PFSK-1 (cell line): ENCODE data around the gene PML.

ENCODE experiments used
- FOXP2 ChIP-seq: optimal IDR thresholded peaks from 2 replicates; pipeline ENCODE3; 2011; ENCODE audit warnings: borderline replicate concordance, control low read depth, inconsistent platforms; ENCODE audit not compliant: insufficient read depth; ENCODE audit errors: extremely low read length, extremely low read depth
- POLR2AphosphoS5 ChIP-seq: IDR thresholded peaks from 2 replicates; pipeline ENCODE4 v1.6.1; 2012; ENCODE audit warnings: low read depth, mild to moderate bottlenecking, control low read depth, low read length, moderate library complexity
- SIN3A ChIP-seq: IDR thresholded peaks from 2 replicates; pipeline ENCODE4 v1.6.1; 2012; ENCODE audit warnings: mild to moderate bottlenecking, low read length, moderate library complexity, borderline replicate concordance; ENCODE audit not compliant: insufficient read depth
- TAF1 ChIP-seq: IDR thresholded peaks from 2 replicates; pipeline ENCODE4 v1.6.1; 2012; ENCODE audit warnings: low read length, control low read depth, borderline replicate concordance; ENCODE audit not compliant: insufficient read depth
- TF ChIP-seq, protein P1 (sequence below), 2 experiments: IDR thresholded peaks; 2 replicates each; pipeline versions ENCODE4 v1.6.1 to v1.8.0; 2011 to 2012; ENCODE audit warnings: low read depth in 2 of 2, low read length in 2 of 2, control low read depth in 1 of 2, inconsistent platforms in 1 of 2, mild to moderate bottlenecking in 1 of 2, moderate library complexity in 1 of 2; ENCODE audit not compliant: insufficient read depth in 1 of 2

The PML gene

DNA sequence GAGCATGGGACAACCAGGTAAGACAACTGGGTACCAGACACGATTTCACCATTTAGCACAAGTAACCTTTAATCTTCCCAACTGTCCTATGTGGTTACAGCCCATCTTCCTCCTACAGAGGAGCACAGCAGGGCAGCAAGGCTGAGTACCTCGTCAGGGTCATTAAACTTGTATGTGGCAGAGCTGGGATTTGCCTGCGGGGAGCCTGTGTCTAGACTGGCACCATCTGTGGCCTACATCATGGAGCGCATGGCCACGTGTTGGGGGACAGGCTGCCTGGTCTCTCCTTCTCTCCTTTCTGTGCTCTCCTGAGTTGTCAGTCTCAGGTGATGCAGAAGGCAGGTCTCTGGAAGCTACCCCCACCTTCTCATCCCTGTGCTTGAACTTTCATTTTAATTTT lies 55.6 kb downstream of the PML start:
- no peak for TF ChIP-seq TAF1
- TF ChIP-seq, protein P1, sequence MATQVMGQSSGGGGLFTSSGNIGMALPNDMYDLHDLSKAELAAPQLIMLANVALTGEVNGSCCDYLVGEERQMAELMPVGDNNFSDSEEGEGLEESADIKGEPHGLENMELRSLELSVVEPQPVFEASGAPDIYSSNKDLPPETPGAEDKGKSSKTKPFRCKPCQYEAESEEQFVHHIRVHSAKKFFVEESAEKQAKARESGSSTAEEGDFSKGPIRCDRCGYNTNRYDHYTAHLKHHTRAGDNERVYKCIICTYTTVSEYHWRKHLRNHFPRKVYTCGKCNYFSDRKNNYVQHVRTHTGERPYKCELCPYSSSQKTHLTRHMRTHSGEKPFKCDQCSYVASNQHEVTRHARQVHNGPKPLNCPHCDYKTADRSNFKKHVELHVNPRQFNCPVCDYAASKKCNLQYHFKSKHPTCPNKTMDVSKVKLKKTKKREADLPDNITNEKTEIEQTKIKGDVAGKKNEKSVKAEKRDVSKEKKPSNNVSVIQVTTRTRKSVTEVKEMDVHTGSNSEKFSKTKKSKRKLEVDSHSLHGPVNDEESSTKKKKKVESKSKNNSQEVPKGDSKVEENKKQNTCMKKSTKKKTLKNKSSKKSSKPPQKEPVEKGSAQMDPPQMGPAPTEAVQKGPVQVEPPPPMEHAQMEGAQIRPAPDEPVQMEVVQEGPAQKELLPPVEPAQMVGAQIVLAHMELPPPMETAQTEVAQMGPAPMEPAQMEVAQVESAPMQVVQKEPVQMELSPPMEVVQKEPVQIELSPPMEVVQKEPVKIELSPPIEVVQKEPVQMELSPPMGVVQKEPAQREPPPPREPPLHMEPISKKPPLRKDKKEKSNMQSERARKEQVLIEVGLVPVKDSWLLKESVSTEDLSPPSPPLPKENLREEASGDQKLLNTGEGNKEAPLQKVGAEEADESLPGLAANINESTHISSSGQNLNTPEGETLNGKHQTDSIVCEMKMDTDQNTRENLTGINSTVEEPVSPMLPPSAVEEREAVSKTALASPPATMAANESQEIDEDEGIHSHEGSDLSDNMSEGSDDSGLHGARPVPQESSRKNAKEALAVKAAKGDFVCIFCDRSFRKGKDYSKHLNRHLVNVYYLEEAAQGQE (IDR thresholded peaks at IDR 0.05; ENCODE audit: insufficient read depth in 1 of 2, low read depth in 2 of 2, low read length in 2 of 2): no peak
- no peak for TF ChIP-seq FOXP2
- TF ChIP-seq SIN3A: no peak
- no peak for TF ChIP-seq POLR2AphosphoS5

DNA sequence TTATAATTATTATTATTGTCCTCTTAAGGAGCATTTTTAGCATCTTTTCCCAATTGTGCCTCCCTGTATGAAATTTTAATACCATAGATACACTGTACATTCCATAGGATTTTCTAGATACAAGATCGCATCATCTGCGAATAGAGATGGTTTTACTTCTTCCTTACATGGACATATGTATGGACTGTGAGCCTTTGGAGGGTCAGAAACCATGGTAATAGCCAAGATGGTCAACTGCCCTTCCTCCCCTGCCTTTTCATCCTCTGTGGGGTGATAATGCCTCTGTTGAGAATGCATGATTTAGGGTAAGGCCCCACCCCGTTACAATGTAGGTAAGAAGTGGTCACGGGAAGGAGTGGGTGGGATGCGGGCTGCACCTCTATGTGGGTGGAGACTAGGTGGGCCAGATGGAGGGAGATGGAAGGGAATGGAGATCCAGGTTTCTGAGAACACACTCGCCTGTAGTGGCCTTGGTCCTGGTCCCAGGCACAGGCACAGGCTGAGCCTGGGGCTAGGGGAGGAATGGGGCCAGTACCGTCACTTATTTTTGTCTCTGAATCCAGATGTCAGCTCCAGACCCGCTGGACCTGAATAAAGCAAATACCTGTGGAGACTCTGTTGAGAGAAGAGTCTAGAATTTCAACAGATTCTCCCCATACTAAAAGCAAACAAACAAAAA lies 56.2 kb downstream of the PML start:
- TF ChIP-seq, protein P1 (IDR thresholded peaks at IDR 0.05; ENCODE audit: insufficient read depth in 1 of 2, low read depth in 2 of 2, low read length in 2 of 2): no peak

DNA sequence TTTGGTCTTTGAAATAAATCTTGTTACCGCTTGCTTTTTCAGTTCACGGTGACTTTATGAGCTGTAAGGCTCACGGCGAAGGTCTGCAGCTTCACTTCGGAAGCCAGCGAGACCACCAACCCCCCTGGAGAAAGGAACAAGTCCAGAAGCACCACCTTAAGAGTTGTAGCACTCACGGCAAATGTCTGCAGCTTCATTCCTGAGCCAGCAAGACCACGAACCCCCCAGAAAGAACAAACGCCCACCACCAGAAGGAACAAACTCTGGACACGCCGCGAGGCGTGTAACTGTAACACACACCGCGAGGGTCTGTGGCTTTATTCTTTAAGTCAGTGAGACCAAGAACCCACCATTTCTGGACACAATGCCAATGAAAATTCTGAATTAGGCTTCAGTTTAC lies 59.0 kb downstream of the PML start:
- no peak for TF ChIP-seq POLR2AphosphoS5
- TF ChIP-seq, protein P1 (IDR thresholded peaks at IDR 0.05; ENCODE audit: insufficient read depth in 1 of 2, low read depth in 2 of 2, low read length in 2 of 2): no peak

DNA sequence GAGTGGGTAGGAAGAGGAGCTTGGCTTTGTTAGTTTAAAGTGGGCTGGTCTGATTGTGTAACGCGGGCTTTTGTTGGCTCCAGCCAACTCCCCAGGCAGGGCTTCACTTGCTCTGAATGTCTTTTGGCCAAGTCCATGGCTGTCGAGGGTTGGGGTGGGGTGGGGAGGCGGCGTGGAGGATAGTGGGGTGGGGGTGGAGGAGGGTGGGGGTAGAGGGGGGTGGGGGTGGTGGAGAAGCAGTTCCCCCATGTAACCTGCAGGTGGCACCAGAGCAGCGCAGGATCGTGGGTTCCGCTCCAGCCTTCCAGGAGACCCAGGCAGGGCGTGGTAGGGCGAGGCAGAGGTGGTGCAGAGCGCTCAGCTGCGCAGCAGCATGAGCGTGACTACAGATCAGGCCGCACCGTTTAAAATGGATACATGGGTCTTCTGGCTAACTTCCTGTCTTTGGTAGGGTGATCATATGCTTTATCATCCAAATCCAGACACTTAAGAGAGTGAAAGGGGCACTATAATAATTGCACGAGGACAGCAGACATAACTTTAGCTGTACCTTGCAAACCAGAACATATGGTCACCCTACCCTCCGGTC lies 59.5 kb downstream of the PML start:
- TF ChIP-seq FOXP2 (peak; percentile 33), TAF1 (no peak)

DNA sequence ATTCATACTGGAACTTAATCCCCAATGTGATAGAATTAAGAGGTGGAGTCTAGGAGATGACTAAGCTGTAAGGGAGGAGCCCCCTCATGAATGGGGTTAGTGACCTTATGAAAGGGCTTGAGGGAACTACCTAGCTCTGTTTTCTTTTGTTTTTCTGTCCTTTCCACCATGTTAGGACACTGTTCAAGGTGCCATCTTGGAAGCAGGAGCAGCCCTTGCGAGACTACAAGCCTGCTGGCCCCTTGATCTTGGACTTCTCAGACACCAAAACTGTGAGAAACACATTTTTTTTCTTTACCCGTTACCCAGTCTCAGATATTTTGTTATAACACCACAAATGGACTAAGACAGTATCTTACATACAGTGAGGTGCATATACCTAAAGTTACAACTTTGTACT lies 61.3 kb downstream of the PML start:
- TF ChIP-seq, protein P1 (IDR thresholded peaks at IDR 0.05; ENCODE audit: insufficient read depth in 1 of 2, low read depth in 2 of 2, low read length in 2 of 2): no peak
- TF ChIP-seq TAF1 (no peak), SIN3A (no peak)
